WERI-Rb-1 (cell line): ENCODE results near the gene BICC1.

Source experiments
- DNase-seq: peaks from one replicate; pipeline ENCODE4 v3.0.0-alpha.2; 2020
- H3K27ac ChIP-seq: fragments of 250-450 bp; sonication (Bioruptor Pico); 2 replicates; pipeline ENCODE4 v1.5.1; 2020; ENCODE audit warnings: mild to moderate bottlenecking, moderate library complexity
- H3K27me3 ChIP-seq: fragments of 250-450 bp; sonication (Bioruptor Pico); 2 replicates; pipeline ENCODE4 v1.5.1; 2021; ENCODE audit warnings: mild to moderate bottlenecking, low read depth, moderate library complexity; ENCODE audit not compliant: insufficient read depth, severe bottlenecking
- H3K36me3 ChIP-seq: fragments of 250-450 bp; sonication (Bioruptor Pico); 2 replicates; pipeline ENCODE4 v1.5.1; 2020; ENCODE audit warnings: mild to moderate bottlenecking, moderate library complexity
- H3K4me3 ChIP-seq: 2 replicates; pipeline ENCODE4 v1.5.1; 2011; ENCODE audit warnings: low read depth, mild to moderate bottlenecking, control low read depth, low read length
- H3K9me3 ChIP-seq: fragments of 250-450 bp; sonication (Bioruptor Pico); 2 replicates; pipeline ENCODE4 v1.5.1; 2021; ENCODE audit warnings: mild to moderate bottlenecking, moderate library complexity; ENCODE audit not compliant: severe bottlenecking
- CTCF ChIP-seq: IDR thresholded peaks from 2 replicates; pipeline ENCODE4 v1.5.1; 2011; ENCODE audit warnings: low read depth, mild to moderate bottlenecking, control low read depth, inconsistent platforms, low read length

BICC1 gene

GRCh38 chr10:58823983-58824382 is 311.3 kb downstream of the BICC1 start:
- no peak for DNase-seq
- no peak overlapping the region for H3K4me3 ChIP-seq
- H3K36me3 ChIP-seq = no peaks in the 10 kb centered on the region; the same call in 1 of the 2 replicates
- no peaks in the 10 kb centered on the region for H3K9me3 ChIP-seq
- TF ChIP-seq CTCF = no peak
- no peaks in the 10 kb centered on the region for H3K27me3 ChIP-seq
- H3K27ac ChIP-seq = no peak overlapping the region

- DNase-seq = no peak
- H3K9me3 ChIP-seq = no peaks in the 10 kb centered on the region
- no peak for TF ChIP-seq CTCF
These were observed 311.7 kb downstream of the BICC1 start for GRCh38 chr10:58824396-58824795.

GRCh38 chr10:58826694-58827093 is 314.0 kb downstream of the BICC1 start:
- Histone ChIP-seq H3K9me3 (no peaks in the 10 kb centered on the region), H3K4me3 (no peak overlapping the region), H3K36me3 (no peaks in the 10 kb centered on the region; the same call in 1 of the 2 replicates), H3K27ac (no peak overlapping the region), H3K27me3 (no peaks in the 10 kb centered on the region)
- TF ChIP-seq CTCF = no peak
- no peak for DNase-seq

More at GRCh38 chr10:58824396-58824795, 311.7 kb downstream of the BICC1 start:
- H3K27ac ChIP-seq = no peak overlapping the region
- H3K27me3 ChIP-seq = no peaks in the 10 kb centered on the region
- no peak overlapping the region for H3K4me3 ChIP-seq
- H3K36me3 ChIP-seq = no peaks in the 10 kb centered on the region; the same call in 1 of the 2 replicates

- Histone ChIP-seq H3K27ac (no peak overlapping the region), H3K4me3 (no peak overlapping the region), H3K27me3 (no peaks in the 10 kb centered on the region), H3K9me3 (no peaks in the 10 kb centered on the region), H3K36me3 (no peaks in the 10 kb centered on the region; the same call in 1 of the 2 replicates)
- no peak for TF ChIP-seq CTCF
- no peak for DNase-seq
These were observed 314.7 kb downstream of the BICC1 start for GRCh38 chr10:58827381-58827780.

GRCh38 chr10:58829839-58830238 is 317.2 kb downstream of the BICC1 start:
- Histone ChIP-seq H3K27me3 (no peaks in the 10 kb centered on the region), H3K27ac (no peak overlapping the region), H3K36me3 (no peaks in the 10 kb centered on the region; the same call in 1 of the 2 replicates), H3K9me3 (no peaks in the 10 kb centered on the region), H3K4me3 (no peak overlapping the region)
- no peak for DNase-seq
- TF ChIP-seq CTCF = no peak

GRCh38 chr10:58830697-58831096 is 318.0 kb downstream of the BICC1 start:
- Histone ChIP-seq H3K9me3 (no peaks in the 10 kb centered on the region), H3K36me3 (no peaks in the 10 kb centered on the region; the same call in 1 of the 2 replicates), H3K27ac (no peak overlapping the region), H3K4me3 (no peak overlapping the region), H3K27me3 (no peaks in the 10 kb centered on the region)
- no peak for DNase-seq
- no peak for TF ChIP-seq CTCF
